HG03575 (cell line): ENCODE measurements around the gene TMEM237.
"Not testable (repeated sequence)": the region's sequence is repeated elsewhere in the genome, so short reads cannot be mapped to it uniquely, and the experiment has no call there.

ENCODE experiments used
- ATAC-seq: cut with Tn5 transposase; IDR thresholded peaks from one replicate; pipeline ENCODE4 v1.9.1; 2021; ENCODE audit not compliant: unreplicated experiment, insufficient number of reproducible peaks, low FRiP score; ENCODE audit errors: extremely low read depth

TMEM237 gene, protein sequence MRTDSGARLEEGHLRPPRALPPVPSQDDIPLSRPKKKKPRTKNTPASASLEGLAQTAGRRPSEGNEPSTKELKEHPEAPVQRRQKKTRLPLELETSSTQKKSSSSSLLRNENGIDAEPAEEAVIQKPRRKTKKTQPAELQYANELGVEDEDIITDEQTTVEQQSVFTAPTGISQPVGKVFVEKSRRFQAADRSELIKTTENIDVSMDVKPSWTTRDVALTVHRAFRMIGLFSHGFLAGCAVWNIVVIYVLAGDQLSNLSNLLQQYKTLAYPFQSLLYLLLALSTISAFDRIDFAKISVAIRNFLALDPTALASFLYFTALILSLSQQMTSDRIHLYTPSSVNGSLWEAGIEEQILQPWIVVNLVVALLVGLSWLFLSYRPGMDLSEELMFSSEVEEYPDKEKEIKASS

DNA sequence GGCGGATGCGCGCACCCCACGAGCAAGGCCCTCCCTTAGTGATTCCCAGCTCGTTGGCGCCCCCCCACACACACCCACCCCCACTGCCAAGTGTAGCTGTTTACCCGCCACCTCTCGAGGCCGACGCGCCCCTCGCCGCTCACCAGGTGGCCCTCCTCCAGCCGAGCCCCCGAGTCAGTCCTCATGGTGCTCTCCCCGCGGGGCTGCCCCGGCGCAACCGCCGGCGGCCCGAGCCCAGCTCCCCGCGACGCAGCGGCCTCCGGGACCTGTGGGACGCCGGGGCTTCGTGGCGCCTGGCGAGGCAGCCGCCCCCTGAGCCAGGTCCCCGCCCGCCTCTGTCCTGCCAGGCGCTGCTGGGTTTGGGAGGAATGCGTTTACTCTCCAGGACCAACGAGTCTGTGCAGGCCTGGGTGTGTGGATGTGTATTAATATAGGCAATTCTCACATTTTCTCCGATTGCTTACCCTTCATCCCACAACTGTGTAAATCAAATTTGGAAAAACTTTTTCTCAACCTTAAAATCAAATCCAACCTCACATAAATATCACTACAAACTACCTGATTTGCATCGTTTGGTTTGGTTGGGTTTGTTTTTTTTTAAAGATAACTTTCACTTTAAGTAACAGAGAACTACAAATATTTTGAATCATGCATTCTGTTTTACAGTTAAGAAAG, at the start of gene TMEM237:
TMEM237 (minus strand) TSS at position 288 of the 675 bp plus-strand sequence; CDS start at position 185, 103 bp downstream.
- ATAC-seq: no peak

DNA sequence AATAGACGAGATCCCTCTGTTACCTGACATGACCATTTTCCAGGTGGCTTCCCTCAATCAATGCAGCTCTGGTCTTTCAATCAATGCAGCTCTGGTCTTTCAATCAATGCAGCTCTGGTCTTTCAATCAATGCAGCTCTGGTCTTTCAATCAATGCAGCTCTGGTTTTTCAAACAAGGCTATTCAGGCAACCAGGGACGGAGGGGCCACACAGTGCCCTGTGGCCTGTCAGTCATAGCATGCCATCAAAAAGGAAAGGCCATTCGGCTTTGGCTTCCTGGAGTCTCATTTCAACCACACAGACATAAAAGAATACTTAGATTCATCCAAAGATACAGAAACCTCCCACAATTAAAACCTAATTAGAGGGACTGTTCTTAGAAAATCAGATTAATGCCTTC, 41.9 kb upstream of the TMEM237 start:
- ATAC-seq: no peak

DNA sequence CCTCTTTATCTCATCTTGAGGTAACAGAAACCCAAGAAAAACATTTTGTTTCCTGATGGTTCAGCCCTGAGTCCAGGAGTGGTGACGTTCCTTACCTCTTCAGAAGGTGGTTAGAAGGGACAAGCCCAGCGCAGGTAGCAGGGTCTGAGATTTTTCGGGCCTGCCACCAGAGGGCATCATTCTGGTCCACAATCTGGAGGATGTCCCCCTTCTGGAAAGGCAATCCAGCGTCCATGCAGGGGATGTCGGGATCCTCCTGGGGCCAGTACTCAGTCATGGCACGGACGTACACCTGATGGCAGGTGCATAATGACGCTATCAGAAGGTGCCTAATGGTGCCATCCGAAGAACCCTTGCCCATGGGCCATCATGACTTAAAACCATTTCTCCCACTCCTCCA, 37.4 kb upstream of the TMEM237 start:
- no peak for ATAC-seq

DNA sequence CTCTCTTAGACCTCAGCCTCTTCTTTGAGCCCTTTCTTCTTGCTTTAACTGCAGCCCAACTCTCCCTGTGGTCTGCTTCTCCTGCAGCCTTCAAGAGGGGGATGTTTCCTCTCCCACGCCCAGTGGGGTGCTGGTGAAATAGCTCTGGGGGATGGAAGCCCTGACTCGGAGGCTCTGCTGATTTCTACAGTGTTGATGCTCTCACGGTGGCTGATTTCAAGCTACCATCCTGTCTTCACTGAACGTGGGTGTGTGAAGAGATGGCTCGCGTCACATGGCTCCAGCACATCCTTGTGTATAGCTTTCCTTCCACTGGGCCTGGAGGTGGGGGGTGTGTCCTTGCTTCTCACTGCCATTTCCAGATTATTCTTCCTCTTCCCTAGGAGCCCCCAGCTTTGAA, 35.1 kb upstream of the TMEM237 start:
- ATAC-seq: no peak

DNA sequence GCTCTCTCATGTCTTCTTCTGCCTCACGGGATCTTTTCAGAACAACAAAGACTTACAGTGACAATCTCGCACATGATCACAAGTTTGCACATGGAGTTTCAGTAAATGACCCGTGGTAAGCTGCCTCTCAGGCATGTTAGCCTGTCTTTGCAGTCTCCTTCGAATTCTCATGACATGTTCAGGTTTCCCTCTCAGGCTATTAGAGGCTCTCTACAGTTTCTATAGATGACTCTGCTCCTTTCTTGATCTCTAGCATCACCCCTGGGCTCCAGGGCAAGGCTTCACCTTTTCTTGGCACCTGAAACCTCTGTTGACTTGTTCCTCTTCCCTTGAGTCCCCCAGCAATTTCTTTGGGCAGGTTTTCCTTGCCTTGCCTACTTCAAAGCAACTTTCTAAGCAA, 32.2 kb upstream of the TMEM237 start:
- ATAC-seq: no peak

DNA sequence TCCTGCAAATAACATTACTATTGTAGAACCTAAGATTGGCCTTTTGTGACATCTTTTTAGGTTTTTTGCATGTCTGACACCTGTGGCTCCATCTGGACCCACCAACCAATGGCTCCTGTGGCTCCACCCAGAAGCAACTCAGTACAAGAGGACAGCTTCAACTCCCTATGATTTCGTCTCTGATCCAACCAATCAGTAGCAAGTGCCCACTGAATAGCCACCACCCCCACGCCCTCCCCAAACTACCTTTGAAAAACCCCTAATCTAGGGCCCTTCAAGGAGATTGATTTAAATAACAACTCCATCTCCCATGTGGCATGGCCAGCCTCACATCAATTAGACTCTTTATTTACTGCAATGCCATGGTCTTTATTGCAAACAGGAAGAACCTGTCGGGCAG, 31.5 kb upstream of the TMEM237 start:
- ATAC-seq: no peak

DNA sequence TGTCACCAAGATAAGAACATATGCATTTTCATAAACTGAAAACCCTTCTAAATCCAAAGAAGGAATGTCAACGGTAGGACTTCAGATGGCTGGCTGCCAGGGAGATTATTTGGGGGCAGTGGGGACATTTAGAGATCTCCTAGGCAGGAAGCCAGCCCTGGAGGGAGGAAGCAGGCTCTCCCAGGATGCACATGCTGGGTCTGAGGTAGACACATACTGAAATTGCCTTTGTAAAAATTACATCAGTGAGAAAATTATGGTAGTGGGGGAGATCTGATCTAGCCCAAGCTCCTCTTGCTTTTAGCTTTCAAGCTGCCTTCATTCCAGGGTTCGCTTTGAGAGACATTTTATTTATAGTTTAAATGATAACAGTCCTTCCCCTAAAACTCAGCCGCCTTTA, 31.0 kb upstream of the TMEM237 start:
- no peak for ATAC-seq

DNA sequence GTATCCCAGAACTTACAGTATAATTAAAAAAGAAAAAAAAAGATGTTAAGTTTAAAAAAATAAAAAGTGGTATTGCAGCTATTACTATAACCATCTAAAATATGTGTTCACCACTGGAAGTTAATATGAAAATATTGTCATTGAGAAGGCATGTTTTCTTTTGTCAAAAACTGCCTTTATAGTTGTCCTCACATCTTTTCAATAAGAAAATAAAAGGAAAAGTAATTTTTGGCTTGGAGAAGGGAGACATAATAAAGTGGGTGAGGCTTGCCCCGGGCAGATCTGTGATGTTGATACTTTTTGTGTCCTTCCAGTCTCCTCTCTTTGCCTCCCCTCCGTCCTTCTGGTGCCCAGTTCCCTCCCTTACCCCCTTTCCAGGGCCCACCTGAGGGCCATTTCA, 30.2 kb upstream of the TMEM237 start:
- no peak for ATAC-seq

DNA sequence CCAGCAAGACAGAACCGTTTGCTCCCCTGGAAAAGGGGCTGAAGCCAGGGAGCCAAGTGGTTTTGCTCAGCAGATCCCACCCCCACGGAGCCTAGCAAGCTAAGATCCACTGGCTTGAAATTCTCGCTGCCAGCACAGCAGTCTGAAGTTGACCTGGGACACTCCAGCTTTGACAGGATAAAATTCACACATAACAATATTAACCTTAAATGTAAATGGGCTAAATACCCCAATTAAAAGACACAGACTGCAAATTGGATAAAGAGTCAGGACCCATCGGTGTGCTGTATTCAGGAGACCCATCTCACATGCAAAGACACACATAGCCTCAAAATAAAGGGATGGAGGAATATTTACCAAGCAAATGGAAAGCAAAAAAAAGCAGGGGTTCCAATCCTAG, 27.9 kb upstream of the TMEM237 start:
- not testable (repeated sequence) for ATAC-seq

DNA sequence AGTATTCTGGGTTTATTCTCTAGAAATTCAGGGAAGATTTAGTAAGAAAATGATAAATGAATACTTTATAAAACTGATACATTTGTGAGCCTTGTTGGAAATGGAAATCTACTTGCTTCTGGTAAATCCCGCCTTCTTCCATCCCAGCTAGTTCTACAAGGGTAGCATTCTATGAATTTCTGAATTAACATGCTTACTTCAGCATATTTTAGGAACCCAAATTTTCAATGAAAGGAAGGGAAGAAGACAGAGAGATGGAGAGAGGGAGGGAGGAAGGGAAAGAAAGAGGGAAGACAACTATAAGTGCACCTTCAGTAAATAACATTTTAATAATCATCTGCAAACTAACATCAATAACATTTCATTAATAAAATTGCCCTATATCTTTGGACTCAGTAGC, 26.6 kb upstream of the TMEM237 start:
- ATAC-seq: no peak

DNA sequence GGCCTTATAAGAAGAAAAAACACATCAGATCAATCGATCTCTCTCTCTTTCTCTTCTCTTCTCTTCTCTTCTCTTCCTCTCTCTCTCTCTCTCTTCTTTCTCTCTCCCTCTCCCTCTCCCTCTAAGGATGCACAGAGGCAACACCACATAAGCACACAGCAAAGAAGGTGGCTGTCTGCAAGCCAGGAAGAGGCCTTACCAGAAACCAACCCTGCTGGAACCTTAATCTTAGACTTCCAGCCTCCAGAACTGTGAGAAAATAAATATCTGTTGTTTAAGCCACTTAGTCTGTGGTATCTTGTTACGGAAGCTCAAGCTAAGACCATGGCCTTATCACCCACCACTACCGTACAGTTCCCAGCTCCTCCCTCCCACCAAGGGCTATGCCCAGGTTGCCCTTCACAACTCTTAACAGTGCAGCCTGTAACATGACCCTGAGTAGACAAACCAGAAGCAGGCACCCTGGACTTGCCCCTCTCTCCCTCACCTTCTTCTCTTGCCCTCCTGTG, 25.2 kb upstream of the TMEM237 start:
- ATAC-seq: no peak

DNA sequence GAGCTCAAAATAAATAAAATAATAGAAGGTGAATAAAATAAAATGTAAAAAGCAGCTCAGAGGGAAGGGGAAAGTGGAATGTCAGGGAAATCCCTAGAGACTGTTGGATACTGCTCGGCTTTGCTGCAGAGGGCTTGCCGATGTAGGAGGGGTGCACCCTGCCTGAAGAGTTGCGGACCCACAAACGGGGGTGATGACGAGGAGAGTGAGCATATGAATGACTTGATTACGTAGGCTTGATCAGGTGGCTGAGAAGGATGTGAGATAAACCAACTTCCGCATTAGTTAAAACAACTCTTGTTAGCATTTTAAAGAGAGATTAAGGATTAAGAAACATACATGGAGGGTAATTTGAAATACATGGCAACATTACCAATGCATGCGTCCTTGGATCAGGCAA, 21.0 kb upstream of the TMEM237 start:
- ATAC-seq: no peak

DNA sequence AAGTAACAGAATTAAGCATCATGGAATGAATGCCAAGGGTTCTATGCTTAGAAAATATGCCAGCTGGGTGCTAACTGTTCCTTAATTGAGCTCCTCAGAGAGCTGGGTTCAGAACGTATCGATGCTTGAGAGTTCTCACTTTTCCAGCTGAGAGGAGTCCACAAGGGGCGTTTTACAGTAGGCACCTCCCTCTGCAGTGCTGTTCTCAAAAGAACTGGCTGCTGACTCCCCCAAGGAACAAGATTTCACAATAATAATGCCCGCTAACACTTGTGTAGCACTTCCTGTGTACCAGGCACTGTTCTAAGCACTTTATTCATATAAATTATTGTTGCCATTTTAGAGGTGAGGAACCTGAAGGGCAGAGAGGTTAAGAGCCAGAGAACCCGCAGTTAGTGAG, 18.1 kb upstream of the TMEM237 start:
- ATAC-seq: no peak

DNA sequence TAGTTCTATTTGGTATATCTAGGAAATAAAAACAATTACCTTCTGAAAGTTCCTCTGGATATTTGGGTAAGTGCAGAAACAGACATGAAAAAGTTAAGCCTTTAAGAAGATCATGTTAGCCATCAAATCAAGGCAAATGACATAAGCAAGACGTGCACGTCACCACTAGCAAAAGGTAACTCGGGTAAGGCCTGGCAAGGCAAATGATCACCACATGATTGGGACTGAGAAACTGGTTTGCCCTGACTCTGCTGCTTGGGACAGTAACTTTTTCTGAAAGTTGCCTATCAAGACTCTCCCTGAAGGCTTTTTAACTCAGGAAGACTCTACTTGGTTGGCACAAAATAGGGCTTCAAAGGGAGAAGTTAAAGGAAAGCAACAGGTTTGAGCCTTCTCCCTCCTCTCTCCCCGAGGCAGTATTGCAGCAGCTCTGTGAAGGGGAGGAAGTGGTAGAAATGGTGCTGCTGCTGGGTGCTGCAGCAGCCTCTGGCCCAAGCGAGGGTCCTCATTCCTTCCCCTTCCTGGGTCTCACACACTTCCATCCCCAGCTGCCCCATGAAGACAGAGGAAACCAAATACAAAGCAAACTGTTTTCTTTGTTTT, 17.1 kb upstream of the TMEM237 start:
- no peak for ATAC-seq

DNA sequence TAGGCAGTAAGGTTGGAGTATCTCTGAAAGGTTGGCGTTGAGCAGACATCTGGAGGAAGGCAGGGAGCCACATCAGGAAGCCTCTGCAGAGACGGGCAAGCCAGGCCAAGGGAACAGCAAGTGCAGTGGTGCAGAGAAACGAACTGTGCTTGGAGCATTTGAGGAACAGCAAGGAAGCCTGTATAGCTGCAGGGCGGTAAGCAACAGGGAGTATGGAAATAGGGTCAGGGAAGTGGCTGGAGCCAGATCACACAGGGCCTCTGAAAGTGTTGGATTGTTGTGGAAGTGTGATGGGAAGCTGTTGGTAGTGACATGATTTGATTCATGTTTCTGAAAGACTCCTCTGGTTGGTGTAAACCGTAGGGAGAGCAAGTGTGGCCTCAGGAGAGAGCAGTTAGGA, 13.4 kb upstream of the TMEM237 start:
- no peak for ATAC-seq

DNA sequence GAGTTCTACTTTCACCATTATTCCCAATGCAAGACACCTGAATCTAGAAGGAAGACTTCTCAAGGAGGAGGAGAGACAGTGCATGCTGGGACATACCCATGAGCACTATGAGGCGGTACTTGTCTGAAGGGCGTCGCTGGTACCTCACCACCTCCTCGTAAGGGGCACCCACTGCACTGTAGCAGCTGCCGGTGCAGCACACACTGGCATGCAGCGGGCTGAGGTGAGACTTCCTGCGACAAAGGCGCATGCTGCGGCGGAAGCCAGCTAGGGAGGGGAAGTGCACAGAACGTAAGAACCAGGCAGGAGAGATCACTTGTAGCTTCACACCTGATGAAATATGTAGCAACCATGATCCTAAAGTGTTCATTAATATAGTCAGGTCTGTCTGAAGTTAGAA, 12.8 kb upstream of the TMEM237 start:
- ATAC-seq: no peak

DNA sequence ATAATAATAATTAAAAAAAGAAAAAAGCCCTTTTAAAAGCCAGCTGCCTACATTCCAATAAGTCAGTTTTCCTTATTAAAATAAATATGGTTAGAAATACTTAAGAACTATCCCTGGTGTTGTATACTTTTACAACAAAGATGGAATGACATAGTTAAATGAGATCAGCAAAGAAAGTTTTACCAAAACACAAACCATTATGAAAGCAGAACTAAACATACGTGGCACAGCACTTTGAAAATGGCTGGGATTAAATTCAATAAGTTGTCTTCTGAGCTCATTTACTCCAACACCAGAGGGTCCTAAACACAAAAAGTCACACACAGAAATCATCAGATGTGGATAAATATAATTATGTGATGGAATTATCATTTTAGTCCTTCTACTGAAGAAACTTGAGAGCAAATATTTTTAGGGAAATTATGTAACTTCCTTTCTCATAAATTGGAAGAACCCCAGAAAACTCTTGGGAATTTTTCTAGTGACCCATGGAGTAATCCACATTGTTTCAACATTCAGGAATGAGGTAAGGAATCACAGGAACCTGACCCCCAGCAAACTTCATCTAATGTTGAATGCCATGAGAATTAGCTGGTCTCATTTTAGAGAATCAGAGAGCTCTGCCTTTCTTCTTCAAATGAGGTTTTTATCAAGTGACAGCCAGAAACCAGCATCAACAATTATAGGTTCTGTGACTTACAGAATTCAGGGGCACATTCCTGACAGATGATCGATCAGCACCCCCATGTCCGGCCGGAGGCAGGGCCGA, 11.5 kb upstream of the TMEM237 start:
- no peak for ATAC-seq

DNA sequence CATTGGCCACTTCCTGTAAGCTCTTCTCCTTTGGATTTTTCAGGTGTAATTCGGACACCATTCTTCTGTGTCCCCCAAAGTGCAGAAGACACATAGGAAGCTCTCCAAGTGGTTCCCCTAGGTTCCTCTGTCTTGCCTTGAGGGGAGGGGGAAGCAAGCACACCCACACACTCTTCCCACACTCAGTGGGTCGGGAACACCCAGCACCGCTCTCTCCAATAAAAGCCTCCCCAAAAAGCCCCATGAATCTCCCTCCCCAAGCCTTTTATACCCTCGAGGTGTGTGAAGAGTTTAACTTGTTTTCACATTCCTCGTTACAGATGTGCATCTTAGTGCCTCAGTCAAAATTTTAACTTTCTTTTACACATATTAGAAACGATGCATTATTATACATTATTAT, 9.9 kb upstream of the TMEM237 start:
- no peak for ATAC-seq

DNA sequence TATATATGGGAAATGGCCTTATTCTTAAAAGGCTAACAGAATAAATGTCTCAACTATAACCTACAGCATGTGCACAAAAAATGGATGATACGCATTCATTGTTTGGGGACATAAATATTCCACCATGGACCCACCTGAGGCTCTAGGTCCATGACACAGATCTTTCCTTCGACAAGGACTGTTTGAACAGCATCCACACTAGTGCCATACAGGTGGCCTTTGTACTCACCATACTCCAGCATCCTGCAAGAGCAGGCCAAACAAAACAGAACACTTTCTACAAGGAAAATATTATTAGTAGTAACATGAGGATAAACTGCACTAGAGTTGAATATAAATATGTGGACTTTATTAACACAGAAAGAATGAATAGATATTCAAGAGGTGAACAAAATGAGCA, 6.1 kb upstream of the TMEM237 start:
- no peak for ATAC-seq
